Stimulated activated CD4-positive, alpha-beta T cell treated with anti-CD3 and anti-CD28 coated beads, Interleukin-12 subunit alpha, Interleukin-12 subunit beta, amount 100 ng/mL, for 4 hours (primary cell): Measurements from ENCODE around the gene KIAA0753.
"Not testable (repeated sequence)": the region's sequence is repeated elsewhere in the genome, so short reads cannot be mapped to it uniquely, and the experiment has no call there.

Source experiments
- DNase-seq: peaks from one replicate; pipeline ENCODE4 v3.0.0-alpha.2; 2020

The KIAA0753 gene

GRCh38 chr17:6596081-6596480, 44.4 kb downstream of the KIAA0753 start:
- no peak for DNase-seq

- DNase-seq: not testable (repeated sequence)
These were observed 47.1 kb downstream of the KIAA0753 start for GRCh38 chr17:6593371-6593770.

GRCh38 chr17:6592173-6592572, 48.3 kb downstream of the KIAA0753 start:
- DNase-seq: no peak

- DNase-seq: no peak
These were observed 48.8 kb downstream of the KIAA0753 start for GRCh38 chr17:6591599-6592158.

- no peak for DNase-seq
These were observed 51.1 kb downstream of the KIAA0753 start for GRCh38 chr17:6589266-6589946.

GRCh38 chr17:6588165-6588564, 52.3 kb downstream of the KIAA0753 start:
- DNase-seq: no peak

- DNase-seq: no peak
These were observed 53.2 kb downstream of the KIAA0753 start for GRCh38 chr17:6587310-6587709.

GRCh38 chr17:6583411-6583810, 57.1 kb downstream of the KIAA0753 start:
- DNase-seq: no peak

- no peak for DNase-seq
These were observed 59.9 kb downstream of the KIAA0753 start for GRCh38 chr17:6580625-6581024.

- DNase-seq: no peak
These were observed 62.0 kb downstream of the KIAA0753 start for GRCh38 chr17:6578491-6578890.

- DNase-seq: no peak
These were observed 62.7 kb downstream of the KIAA0753 start for GRCh38 chr17:6577686-6578263.

- no peak for DNase-seq
These were observed 64.3 kb downstream of the KIAA0753 start for GRCh38 chr17:6576038-6576785.

- no peak for DNase-seq
These were observed 64.9 kb downstream of the KIAA0753 start for GRCh38 chr17:6575596-6575988.

- DNase-seq: peak; percentile 15
These were observed 65.6 kb downstream of the KIAA0753 start for GRCh38 chr17:6574687-6575595.

- no peak for DNase-seq
These were observed 66.4 kb downstream of the KIAA0753 start for GRCh38 chr17:6573982-6574686.

GRCh38 chr17:6573495-6573894, 67.0 kb downstream of the KIAA0753 start:
- DNase-seq: not testable (repeated sequence)

GRCh38 chr17:6572972-6573370, 67.5 kb downstream of the KIAA0753 start:
- DNase-seq: no peak

GRCh38 chr17:6571452-6571781, 69.1 kb downstream of the KIAA0753 start:
- DNase-seq: no peak

GRCh38 chr17:6570731-6571451, 69.6 kb downstream of the KIAA0753 start:
- no peak for DNase-seq

GRCh38 chr17:6569370-6570285, 70.9 kb downstream of the KIAA0753 start:
- no peak for DNase-seq
